Measurements from ENCODE around the gene WDR48.

The WDR48 gene

GRCh38 chr3:39065197-39065596 lies 13.4 kb downstream of the WDR48 start:
- peak; percentile 29 for DNase-seq

DNA sequence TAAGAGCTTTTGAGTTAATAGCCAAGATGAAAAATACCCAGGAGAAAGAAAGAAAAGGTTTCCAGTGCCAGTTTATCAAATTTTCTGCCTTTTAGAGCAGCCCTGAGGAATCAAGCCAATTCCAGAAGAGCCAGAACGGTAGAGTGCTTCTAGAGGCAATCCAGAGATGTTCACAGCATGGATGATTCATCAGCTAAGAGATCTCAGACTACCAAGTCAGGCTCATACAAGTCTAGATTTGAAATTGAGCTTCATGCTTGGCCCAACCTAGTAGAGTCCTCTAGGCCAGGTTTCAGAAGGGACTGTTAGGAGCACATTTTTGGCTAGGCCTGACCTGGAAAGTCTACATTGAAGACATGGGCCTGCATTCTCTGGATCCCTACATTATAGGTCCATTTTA lies 15.5 kb downstream of the WDR48 start:
- no peak for DNase-seq

- no peak for DNase-seq
These were observed 16.7 kb downstream of the WDR48 start for GRCh38 chr3:39068556-39068955.

GRCh38 chr3:39075910-39076309 lies 24.1 kb downstream of the WDR48 start:
- DNase-seq = no peak

DNA sequence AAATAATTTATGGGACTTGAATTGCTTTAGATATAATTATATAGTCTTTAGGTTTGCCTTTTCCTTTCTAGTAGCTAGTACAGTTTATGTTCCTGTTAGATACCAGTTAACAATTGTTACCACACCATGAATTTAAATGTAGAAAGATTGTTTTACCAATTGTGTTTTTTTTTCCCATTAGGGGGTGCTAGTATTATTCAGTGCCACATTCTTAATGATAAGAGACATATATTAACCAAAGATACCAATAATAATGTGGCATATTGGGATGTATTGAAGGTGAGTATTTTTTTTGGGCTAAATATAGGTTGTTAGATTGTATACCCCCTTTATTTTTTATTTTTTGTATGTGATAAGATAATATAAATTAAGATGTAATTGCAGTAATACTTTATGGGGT lies 27.7 kb downstream of the WDR48 start:
- DNase-seq = no peak

GRCh38 chr3:39080026-39080425 lies 28.2 kb downstream of the WDR48 start:
- no peak for DNase-seq

GRCh38 chr3:39082666-39083313 lies 31.0 kb downstream of the WDR48 start:
- DNase-seq = no peak

GRCh38 chr3:39086144-39086543 lies 34.3 kb downstream of the WDR48 start:
- no peak for DNase-seq

DNA sequence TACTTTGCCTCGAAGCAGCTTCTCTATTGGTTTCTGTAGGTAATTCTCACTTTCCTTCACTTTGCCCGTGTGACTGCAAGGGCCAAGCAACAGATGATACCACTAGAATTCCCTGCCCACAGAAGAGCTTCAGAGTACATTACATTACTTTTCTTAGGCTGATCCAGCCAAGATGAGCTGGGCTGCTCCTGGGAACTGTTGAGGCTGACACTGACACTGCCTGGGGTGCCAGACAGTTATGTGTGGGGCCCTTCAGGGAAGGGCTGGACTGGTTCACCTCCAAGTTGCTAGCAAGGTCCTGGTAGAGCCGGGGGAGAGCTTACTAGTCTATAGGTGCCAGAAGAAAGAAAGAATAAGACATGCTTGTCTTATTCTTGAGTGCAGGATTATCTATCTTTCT lies 36.6 kb downstream of the WDR48 start:
- no peak for DNase-seq

DNA sequence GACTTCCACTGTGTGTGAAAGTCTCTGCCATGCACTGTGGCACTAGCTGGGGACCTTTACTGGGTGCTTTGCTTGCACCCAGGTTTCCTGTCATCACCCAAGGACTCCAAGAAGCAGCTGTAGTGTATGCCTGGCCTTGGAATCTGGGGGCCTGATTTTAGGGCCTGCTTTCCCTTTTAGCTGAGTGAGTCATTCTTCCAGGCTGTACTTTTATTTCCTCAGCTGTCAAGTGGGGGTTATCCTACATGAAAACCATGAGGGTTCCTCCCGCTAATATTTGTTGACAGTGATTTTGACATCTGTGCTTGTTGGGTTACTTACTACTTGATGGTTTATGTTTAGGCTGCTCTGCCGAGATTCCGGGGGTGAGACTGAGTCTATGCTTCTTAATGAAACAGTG lies 37.1 kb downstream of the WDR48 start:
- DNase-seq = peak; percentile 12

DNA sequence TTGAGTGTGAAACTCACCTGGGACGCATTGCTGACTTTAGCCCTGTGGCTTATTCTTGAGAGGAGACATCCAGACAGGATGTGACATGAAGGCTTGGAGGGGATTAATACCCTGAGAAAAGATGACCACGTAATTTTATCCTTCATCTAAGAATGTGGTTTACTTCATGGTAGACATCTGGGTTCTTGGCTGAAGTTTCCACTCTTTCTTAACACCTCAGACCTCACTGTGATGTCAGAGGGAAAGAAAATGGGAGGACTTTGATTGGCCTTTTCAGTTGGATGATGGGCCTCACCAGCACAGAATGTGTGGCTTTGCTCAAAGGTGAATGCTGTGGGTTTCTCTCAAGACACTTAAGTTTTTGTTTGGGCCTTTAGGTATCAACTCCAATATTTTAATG lies 39.1 kb downstream of the WDR48 start:
- DNase-seq = peak; percentile 9

- no peak for DNase-seq
These were observed 43.2 kb downstream of the WDR48 start for GRCh38 chr3:39094851-39095677.

DNA sequence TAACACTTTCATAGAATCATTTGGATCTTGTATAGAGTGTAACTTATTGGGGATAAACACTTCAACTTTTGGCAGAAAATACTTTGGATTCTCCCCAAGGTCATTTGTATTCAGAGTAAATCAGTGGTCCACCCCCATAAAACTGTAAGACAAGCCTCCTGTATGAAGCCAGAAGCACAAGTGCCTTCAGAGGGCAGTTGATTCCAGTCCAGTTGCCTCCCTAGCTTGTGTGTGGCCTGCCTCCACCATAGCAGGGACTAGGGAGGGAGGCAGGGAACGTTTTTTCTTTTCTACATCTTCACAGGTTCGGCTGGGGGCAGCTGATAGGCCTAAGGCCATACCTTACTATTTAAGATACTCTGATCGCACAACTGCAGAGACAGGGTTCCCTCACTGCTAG lies 44.0 kb downstream of the WDR48 start:
- DNase-seq = no peak

- no peak for DNase-seq
These were observed 45.0 kb downstream of the WDR48 start for GRCh38 chr3:39096775-39097174.

GRCh38 chr3:39097716-39098472 lies 46.1 kb downstream of the WDR48 start:
- no peak for DNase-seq

DNA sequence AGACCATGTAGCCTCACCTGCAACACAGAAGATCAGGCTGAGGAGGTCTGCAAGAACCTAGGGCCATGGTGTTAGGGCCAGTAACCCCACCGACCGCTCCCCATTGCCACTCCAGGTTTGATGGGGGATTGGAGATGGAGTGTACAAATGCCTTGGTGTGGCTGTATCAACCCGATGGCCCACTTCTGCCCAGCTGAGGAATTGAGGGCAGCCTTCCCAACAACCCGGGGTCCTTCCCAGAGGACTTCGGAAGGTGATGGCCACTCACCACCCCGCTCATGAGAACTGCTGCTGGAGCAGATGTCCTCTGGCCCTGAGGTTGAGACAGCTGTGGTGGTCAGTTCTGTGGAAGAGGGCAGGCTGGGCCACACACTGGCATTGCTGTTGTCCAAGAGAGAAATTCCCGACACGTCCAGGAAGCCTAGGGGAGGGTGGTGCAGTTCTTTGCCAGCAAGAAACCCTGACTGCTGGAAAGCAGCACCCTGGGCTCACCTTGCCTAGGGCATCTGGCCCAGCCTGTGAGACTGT lies 46.7 kb downstream of the WDR48 start:
- DNase-seq = no peak

DNA sequence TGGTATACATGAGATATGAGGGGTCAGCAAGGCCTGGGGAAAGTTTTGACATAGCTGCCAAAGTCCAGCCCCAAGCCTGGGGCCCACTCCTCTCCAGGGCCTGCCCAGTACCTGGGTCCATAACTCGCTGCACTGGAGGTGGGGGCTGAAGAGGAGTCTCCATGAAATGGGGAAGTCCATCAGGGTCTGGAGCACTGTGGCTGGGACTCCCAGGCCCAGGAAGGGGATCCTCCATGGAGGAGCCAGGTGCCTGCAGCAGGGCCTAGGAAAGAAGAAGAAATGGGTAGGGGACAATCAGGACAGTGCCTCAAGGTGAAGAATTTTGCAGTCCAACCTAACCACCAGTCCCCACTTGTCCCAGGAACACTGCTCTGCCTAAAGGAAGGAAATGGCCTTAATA lies 47.4 kb downstream of the WDR48 start:
- no peak for DNase-seq

DNA sequence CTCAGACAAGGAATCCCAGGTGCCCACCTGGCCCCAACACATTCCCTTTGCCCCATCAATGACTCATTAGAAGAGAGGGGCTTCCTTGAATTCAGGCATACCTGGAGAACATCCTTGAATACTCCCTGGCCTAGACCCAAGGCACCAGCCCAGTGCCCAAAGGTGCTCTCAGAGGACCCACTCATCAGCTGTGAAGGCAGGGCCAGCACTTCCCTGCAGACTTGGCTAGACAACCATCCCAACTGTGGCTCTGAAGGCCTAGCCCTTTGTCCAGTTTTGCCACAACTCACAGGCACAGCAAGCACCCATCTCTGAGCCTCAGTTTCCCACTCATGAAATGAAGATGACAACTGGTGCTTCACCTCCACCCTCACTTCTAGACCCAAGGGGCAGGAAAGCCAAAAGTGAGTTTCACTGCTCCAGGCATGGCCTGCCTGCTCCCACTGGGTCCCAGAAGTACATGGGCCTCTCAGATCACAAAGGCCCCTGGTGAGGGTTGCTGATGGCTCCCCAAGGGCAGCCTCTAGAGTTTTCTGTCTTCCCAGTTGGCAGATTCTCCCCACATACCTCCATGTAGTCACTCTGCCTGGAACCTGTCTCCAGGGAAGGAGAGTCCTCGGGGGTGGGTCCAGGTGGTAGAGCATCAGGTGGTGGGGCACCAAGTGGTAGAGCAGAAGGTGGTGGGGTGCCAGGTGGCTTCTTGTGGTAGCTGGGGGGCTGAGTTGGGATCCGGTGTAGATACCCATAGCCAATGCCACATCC lies 48.1 kb downstream of the WDR48 start:
- DNase-seq = no peak

DNA sequence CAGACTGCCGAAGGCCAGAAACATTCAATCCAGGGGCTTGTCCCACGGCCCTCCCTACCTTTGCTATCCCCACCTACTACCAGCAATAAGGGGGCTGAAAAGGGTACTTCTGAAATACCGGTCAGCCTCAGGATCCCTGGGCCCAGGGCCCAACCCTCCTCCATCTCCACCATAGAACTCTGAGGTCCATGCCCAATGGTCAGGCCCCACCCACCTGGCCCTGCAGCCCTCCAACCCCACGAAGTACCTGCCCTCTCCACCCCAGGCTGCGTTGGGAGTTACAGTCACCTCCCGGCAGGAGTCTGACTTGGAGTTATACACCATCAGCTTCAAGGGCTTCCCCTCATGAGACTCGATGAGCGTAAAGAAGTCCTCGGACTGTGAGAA lies 48.7 kb downstream of the WDR48 start:
- DNase-seq = no peak

DNA sequence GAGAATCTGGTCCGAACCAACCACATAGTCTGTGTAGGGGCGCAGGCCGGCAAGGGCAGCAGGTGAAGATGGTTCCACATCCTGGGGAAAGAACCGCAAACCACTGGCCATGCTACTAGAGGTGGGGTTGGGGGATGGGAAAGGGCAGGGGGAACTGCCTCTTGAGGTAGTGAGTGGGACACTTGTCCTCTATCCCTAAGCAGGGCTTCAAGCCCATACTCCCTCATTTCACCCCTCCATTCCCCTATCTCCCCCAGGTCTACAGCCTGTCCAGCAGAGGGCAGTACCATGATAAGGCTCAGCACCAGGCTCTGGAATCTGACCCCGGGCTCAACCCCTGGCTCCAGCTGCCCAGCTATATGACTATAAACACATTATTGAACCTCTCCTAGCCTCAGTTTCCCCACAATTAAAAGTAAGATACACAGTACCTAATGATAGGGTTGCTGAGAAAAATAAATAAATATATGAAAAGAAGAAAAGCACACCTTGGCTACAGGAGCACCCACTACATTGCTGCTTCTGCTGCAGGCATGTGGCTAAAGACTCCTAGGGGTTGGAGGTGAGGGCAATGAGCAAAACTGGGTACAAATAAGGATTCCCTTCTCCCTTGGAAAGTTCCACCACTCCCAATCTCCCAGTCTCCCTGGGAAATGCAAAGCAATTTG lies 49.3 kb downstream of the WDR48 start:
- DNase-seq = peak; percentile 31

DNA sequence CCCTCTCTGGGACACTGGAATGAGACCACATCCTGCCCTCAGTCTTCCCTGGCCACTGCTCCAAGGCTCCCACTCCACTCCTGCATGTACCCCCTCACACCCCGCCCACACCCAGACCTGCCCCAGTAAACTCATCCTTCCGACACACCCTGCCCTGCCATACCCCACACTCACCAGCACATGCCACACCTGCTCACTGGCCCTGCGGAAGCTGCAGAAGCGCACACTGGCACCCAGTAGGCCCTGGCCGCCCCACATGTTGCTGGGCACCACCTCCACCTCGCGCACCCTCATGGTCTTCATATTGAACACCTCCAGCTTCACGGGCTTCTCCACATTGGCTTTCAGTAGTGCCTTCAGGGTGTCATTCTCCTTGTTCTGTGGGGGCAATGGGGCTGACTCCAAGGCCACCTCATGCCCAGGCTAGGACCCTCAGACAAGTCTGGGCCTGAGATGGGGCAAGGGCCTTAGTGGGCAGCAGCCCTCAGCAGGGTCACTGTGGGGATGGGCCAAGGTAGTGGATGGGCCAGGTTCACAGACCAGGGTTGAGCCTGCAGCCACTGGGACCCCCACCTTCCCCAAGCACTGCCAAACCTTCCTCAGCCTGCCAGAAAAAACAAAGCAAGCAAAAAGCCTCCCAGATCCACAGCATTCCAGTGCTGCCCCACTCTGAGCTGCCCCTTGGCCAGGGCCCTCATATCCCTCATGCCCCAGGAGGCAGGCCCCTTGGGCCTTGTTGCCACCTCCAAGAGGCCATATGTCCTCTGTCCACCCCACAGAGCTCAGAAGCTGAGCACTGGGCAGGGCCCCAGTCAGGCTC lies 50.9 kb downstream of the WDR48 start:
- no peak for DNase-seq

All from fibroblast of skin of right biceps (primary cell).